Tibial artery (tissue), 4 donors: ENCODE measurements around the gene AP5Z1.

Experiments used
- DNase-seq, 2 donors: peaks; one replicate each; pipeline ENCODE4 v3.0.0-alpha.2; 2019
- H3K27ac ChIP-seq, 2 donors: fragments of 200-600 bp; sonication (generic) in 1 of 2; 1 replicate in 1 of 2; 2 replicates in 1 of 2; pipeline ENCODE4 v1.5.1; 2018 to 2019; ENCODE audit warnings: mild to moderate bottlenecking in 1 of 2
- H3K27me3 ChIP-seq, 2 donors: fragments of 200-600 bp; sonication (generic) in 1 of 2; one replicate each; pipeline versions ENCODE4 v1.5.1 to v1.6.0; 2016 to 2019
- H3K36me3 ChIP-seq, 3 donors: fragments of 200-600 bp; sonication (generic) in 2 of 3; one replicate each; pipeline ENCODE4 v1.5.1; 2016 to 2019; ENCODE audit warnings: mild to moderate bottlenecking in 2 of 3
- H3K4me1 ChIP-seq, 4 donors: fragments of 200-600 bp; sonication (generic) in 2 of 4; 1 replicate in 3 of 4; 2 replicates in 1 of 4; pipeline ENCODE4 v1.5.1; 2016 to 2019
- H3K4me3 ChIP-seq, 2 donors: fragments of 200-600 bp; sonication (generic) in 1 of 2; 1 replicate in 1 of 2; 2 replicates in 1 of 2; pipeline ENCODE4 v1.5.1; 2018 to 2019; ENCODE audit warnings: mild to moderate bottlenecking in 2 of 2
- H3K9me3 ChIP-seq, 3 donors: fragments of 200-600 bp; sonication (generic) in 1 of 3; one replicate each; pipeline ENCODE4 v1.5.1; 2016 to 2019
- intact Hi-C: fragments of 100-400 bp; cut with DNase I; formaldehyde crosslinking; loops from one replicate; pipeline ENCODE4 v1.15.0; 2023; ENCODE audit warnings: low total_unique reads
- TF ChIP-seq, protein P1 (sequence below), 2 experiments: fragments of 200-600 bp in 1 of 2; fragments of 450-650 bp in 1 of 2; IDR thresholded peaks; one replicate each; pipeline ENCODE4 v1.5.1; 2017 to 2019; ENCODE audit warnings: antibody characterized with exemption in 2 of 2, mild to moderate bottlenecking in 1 of 2, moderate library complexity in 1 of 2

Gene AP5Z1

DNA sequence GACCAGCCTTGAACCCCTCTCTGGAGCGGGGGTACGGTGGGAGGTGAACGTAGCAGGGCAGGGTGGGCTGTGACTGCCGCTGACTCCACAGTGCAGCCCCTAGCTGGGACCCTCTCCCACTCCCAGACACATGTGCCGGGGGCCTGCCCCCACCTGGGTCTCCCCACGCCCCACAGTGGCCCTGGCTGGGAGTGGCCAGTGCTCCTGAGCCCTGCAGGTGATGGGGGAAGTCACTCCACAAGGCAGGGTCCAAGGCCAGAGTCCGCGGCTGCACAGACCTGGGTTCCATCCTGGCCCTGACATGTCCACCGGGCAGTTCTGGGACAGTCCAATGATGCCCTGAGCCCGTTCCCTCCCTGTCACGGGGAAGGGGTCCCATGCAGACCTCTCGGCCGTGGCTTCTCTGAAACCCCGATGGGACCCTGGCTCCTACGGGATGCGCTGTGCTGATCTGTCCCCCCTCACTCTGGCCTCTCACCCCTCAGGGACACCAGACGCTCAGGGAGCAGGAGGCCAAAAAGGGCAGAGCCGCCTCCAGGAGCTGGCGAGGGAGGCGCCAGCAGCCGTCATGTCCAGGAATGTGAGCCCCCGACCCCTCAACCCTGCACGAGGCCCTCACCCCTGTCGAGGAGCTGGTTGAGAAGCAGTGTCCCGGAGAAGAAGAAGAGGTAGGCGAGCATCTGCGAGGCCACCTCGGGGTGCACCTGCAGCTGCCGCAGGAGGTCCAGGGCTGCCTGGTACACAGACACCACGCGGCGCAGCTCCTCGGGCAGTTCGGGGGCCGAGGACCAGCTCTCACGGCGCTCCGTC, 40.4 kb downstream of the AP5Z1 start:
- H3K27ac ChIP-seq, result no peak overlapping the region
- H3K9me3 ChIP-seq, result no peaks in the 10 kb centered on the region
- intact Hi-C loops, result no loop called here
- H3K4me3 ChIP-seq, result no peak overlapping the region
- peaks cover 0 to 17% (median 14%) of the 10 kb centered on the region in 4 donors for H3K4me1 ChIP-seq
- peaks cover 0 to 2% of the 10 kb centered on the region in 2 donors for H3K27me3 ChIP-seq
- no peak for DNase-seq
- H3K36me3 ChIP-seq, result peaks cover 0 to 23% (median 10%) of the 10 kb centered on the region in 3 donors
- TF ChIP-seq, protein P1, sequence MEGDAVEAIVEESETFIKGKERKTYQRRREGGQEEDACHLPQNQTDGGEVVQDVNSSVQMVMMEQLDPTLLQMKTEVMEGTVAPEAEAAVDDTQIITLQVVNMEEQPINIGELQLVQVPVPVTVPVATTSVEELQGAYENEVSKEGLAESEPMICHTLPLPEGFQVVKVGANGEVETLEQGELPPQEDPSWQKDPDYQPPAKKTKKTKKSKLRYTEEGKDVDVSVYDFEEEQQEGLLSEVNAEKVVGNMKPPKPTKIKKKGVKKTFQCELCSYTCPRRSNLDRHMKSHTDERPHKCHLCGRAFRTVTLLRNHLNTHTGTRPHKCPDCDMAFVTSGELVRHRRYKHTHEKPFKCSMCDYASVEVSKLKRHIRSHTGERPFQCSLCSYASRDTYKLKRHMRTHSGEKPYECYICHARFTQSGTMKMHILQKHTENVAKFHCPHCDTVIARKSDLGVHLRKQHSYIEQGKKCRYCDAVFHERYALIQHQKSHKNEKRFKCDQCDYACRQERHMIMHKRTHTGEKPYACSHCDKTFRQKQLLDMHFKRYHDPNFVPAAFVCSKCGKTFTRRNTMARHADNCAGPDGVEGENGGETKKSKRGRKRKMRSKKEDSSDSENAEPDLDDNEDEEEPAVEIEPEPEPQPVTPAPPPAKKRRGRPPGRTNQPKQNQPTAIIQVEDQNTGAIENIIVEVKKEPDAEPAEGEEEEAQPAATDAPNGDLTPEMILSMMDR (IDR thresholded peaks at IDR 0.05), result no peak

DNA sequence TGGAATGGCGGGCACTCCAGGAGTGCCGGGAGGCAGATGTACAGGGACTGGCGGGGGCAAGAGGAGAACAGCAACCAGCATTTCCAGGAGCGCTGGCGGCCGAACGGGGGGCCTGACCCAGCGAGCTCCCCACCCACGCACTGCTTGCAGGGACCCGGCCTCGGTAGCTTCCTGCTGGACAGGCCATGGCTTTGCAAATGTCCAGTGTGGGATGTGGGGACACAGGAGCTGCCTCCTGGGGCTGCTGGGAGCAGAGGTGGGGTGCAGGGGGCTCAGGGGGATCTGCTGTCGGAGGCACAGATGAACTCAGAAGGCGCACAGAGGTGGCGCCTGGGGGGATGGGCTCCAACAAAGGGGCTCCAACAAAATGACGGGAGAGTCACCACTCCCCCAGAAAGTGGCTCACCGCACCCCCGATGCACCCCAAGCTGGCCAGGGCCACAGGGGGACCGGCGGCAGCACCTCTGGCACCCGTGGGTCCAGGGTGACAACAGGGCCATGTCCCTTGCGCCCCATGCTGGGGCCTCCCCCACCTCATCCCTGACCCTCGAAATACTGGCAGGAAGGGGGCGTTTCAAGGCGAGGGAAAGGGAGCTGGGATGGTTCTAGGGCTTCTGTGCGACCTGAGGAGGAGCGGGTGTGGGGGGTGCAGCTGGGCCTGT, 41.1 kb downstream of the AP5Z1 start:
- peaks cover 0 to 23% (median 10%) of the 10 kb centered on the region in 3 donors for H3K36me3 ChIP-seq
- no peak overlapping the region for H3K4me3 ChIP-seq
- TF ChIP-seq, protein P1 (IDR thresholded peaks at IDR 0.05), result no peak

DNA sequence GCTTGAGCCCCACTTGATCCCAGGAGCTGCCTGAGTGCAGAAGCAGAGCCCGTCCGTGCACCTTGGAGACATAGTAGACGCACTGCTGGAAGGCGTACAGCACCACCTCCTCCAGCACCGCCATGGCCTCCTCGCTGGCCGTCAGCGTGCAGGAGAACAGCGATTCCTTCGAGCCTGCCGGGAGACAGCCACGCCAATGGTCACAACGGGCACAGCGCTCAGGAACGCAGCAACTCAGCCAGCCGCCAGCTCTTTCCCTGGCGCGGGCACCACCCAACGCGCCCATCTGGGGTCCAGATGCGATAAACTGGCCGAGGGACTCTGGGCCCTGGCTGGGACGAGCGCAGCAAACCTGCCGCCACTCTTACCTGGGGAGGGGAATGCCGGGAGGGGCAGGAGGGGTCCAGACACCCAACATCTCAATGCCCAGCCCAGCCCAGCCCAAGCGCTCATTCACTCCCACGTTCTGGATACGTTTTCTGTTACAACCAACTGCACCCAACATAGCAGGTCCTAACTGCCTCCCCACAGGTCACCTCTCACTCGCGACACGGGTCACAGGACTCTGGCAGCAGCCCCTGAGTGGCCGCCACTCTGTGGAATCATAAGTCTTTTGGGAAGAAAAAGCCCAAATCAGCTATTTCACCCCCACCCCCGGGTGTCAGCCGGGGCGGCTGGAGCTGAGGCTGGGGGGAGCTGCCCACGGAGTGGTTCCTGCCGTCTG, 41.9 kb downstream of the AP5Z1 start:
- H3K4me1 ChIP-seq, result peaks cover 0 to 20% (median 14%) of the 10 kb centered on the region in 4 donors
- H3K36me3 ChIP-seq, result peaks cover 0 to 23% (median 10%) of the 10 kb centered on the region in 3 donors
- H3K9me3 ChIP-seq, result no peaks in the 10 kb centered on the region
- intact Hi-C loops, result no loop called here
- TF ChIP-seq, protein P1 (IDR thresholded peaks at IDR 0.05), result no peak
- peaks cover 0 to 2% of the 10 kb centered on the region in 2 donors for H3K27me3 ChIP-seq
- H3K4me3 ChIP-seq, result no peak overlapping the region
- H3K27ac ChIP-seq, result no peak overlapping the region
- no peak for DNase-seq

More for the DNA sequence above, 41.1 kb downstream of the AP5Z1 start:
- no peaks in the 10 kb centered on the region for H3K9me3 ChIP-seq
- peaks cover 0 to 20% (median 14%) of the 10 kb centered on the region in 4 donors for H3K4me1 ChIP-seq
- DNase-seq, result no peak
- H3K27ac ChIP-seq, result no peak overlapping the region
- intact Hi-C loops, result no loop called here
- peaks cover 0 to 2% of the 10 kb centered on the region in 2 donors for H3K27me3 ChIP-seq

DNA sequence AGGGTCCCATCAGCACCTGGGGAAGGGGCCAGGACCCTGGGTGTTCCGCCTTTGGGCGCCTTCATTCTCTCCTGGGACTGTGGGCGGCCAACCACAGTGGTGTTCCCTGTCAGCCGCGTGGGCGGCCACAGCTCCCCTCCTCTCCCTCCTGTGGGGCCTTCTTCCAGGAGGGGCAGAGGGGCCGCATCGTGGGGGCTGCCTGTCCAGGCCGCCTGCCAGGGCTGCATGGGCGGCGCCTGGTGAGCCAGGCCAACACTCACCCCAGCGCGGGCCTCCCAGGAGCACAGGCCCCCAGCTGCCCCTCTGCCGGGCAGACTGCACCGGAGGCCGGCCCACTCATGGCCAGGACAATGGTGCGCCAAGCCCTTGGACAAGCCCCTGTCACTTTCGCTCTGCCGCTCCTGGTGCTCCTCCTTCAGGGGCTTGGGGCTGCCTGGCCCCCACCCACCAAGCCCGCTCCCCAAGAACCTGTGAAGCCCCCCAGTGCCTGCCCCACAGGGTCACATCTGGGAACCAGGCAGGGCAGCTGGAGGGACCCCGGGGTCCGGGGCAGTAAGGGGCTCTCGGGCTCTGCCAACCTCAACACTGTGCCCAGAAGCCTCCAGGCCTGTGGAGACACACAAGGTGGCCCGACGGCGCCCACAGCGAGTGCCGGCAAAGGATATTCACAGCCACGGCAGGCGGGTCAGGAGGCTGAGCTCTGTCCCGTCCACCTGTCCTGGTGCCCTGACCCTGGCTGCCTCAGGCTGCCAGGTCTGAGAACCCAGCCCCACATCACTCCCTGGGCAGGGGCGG, 42.8 kb downstream of the AP5Z1 start:
- Histone ChIP-seq H3K27me3 (peaks cover 0 to 2% of the 10 kb centered on the region in 2 donors), H3K9me3 (no peaks in the 10 kb centered on the region), H3K27ac (no peak overlapping the region), H3K36me3 (peaks cover 0 to 21% (median 8%) of the 10 kb centered on the region in 3 donors), H3K4me1 (peaks cover 0 to 20% (median 14%) of the 10 kb centered on the region in 4 donors), H3K4me3 (no peak overlapping the region)
- DNase-seq, result no peak
- intact Hi-C loops, result no loop called here
- TF ChIP-seq, protein P1 (IDR thresholded peaks at IDR 0.05), result no peak
